ENCODE results near the gene PAN3.
A peak's percentile ranks its signal among the peaks of the same experiment; 100 is the strongest.

PAN3 gene

GRCh38 chr13:28120317-28120716 is 18.0 kb upstream of the PAN3 start:
- no peak for TF ChIP-seq CTCF (IDR thresholded peaks at IDR 0.05)
- Histone ChIP-seq H3K4me3 (no peak overlapping the region), H3K27ac (no peak overlapping the region)
- DNase-seq (ENCODE audit: low spot score): no peak

- TF ChIP-seq CTCF (IDR thresholded peaks at IDR 0.05): no peak
- Histone ChIP-seq H3K4me3 (no peak overlapping the region), H3K27ac (no peak overlapping the region)
- DNase-seq (ENCODE audit: low spot score): no peak
These were observed 17.1 kb upstream of the PAN3 start for GRCh38 chr13:28121224-28121623.

- no peak overlapping the region for H3K27ac ChIP-seq
- DNase-seq (ENCODE audit: low spot score): no peak
- H3K4me3 ChIP-seq: no peak overlapping the region
- TF ChIP-seq CTCF (IDR thresholded peaks at IDR 0.05): no peak
These were observed 10.3 kb upstream of the PAN3 start for GRCh38 chr13:28128030-28128429.

- Histone ChIP-seq H3K4me3 (no peak overlapping the region), H3K27ac (no peak overlapping the region)
- TF ChIP-seq CTCF (IDR thresholded peaks at IDR 0.05): no peak
- no peak for DNase-seq (ENCODE audit: low spot score)
These were observed 9.4 kb upstream of the PAN3 start for GRCh38 chr13:28128926-28129325.

- DNase-seq (ENCODE audit: low spot score): no peak
- no peak for TF ChIP-seq CTCF (IDR thresholded peaks at IDR 0.05)
- H3K4me3 ChIP-seq: no peak overlapping the region
- H3K27ac ChIP-seq: no peak overlapping the region
These were observed 8.2 kb upstream of the PAN3 start for GRCh38 chr13:28129911-28130693.

GRCh38 chr13:28131646-28132045 is 6.7 kb upstream of the PAN3 start:
- DNase-seq (ENCODE audit: low spot score): no peak
- no peak overlapping the region for H3K27ac ChIP-seq
- TF ChIP-seq CTCF (IDR thresholded peaks at IDR 0.05): no peak
- no peak overlapping the region for H3K4me3 ChIP-seq

- TF ChIP-seq CTCF (IDR thresholded peaks at IDR 0.05): no peak
- DNase-seq (ENCODE audit: low spot score): no peak
- Histone ChIP-seq H3K27ac (no peak overlapping the region), H3K4me3 (peak overlapping the region; percentile 90)
These were observed 1.4 kb upstream of the PAN3 start for GRCh38 chr13:28136916-28137315.
